Hindlimb muscle (tissue), 1 donor: ENCODE data around the gene SPACDR. TPM values are rescaled to one million over a fixed set of nuclear protein-coding genes. Genes with fewer than 3 reads are reported as not detected.

Experiments used
- DNase-seq: peaks from one replicate; pipeline ENCODE4 v3.0.0-alpha.2; 2013
- polyA plus RNA-seq: library from polyadenylated mRNA; unstranded; fragments of 120-200 nt; gene quantifications from one replicate; pipeline ENCODE4 v1.2.1, GENCODE V29; 2013; ENCODE audit not compliant: insufficient read length

Gene SPACDR
- polyA plus RNA-seq, 1 donor, result 2.1 TPM

- peak; percentile 67 for DNase-seq
Measured at GRCh38 chr7:100407285-100408180, 56.5 kb downstream of the SPACDR start.

GRCh38 chr7:100406767-100407166 is 57.3 kb downstream of the SPACDR start:
- DNase-seq, result no peak

Other genes starting within 250 kb of the SPACDR start
- 10.1 TPM for gene PVRIG, start 244.3 kb downstream of the SPACDR start, polyA plus RNA-seq
- 6.3 TPM for gene SPDYE3, start 156.6 kb downstream of the SPACDR start, polyA plus RNA-seq
- 18.0 TPM for gene PILRB, start 106.1 kb downstream of the SPACDR start, polyA plus RNA-seq
- gene PILRA, start 90.8 kb downstream of the SPACDR start, polyA plus RNA-seq, result 5.2 TPM
- gene ZCWPW1, start 35.6 kb downstream of the SPACDR start, polyA plus RNA-seq, result 7.1 TPM
- 35.9 TPM for gene MEPCE, start 34.4 kb downstream of the SPACDR start, polyA plus RNA-seq
- gene PPP1R35, start 27.8 kb downstream of the SPACDR start, polyA plus RNA-seq, result 15.6 TPM
- gene TSC22D4, start 15.0 kb upstream of the SPACDR start, polyA plus RNA-seq, result 61.5 TPM
- 2.2 TPM for gene NYAP1, start 19.7 kb upstream of the SPACDR start, polyA plus RNA-seq
- 15.6 TPM for gene AGFG2, start 74.9 kb upstream of the SPACDR start, polyA plus RNA-seq
- 3.5 TPM for gene SAP25, start 109.6 kb upstream of the SPACDR start, polyA plus RNA-seq
- gene LRCH4, start 121.9 kb upstream of the SPACDR start, polyA plus RNA-seq, result 31.9 TPM
- gene FBXO24, start 122.1 kb upstream of the SPACDR start, polyA plus RNA-seq, result 2.3 TPM
- gene PCOLCE, start 138.1 kb upstream of the SPACDR start, polyA plus RNA-seq, result 255 TPM
- 17.9 TPM for gene MOSPD3, start 148.3 kb upstream of the SPACDR start, polyA plus RNA-seq
- 1.3 TPM for gene TFR2, start 177.3 kb upstream of the SPACDR start, polyA plus RNA-seq
- not detected for gene ACTL6B, start 192.2 kb upstream of the SPACDR start, polyA plus RNA-seq
- gene GNB2, start 209.5 kb upstream of the SPACDR start, polyA plus RNA-seq, result 159 TPM
- 39.7 TPM for gene GIGYF1, start 230.0 kb upstream of the SPACDR start, polyA plus RNA-seq
- 21.4 TPM for gene POP7, start 241.9 kb upstream of the SPACDR start, polyA plus RNA-seq